CD4-positive, alpha-beta T cell treated with Interleukin-15 for 4 hours (primary cell): ENCODE measurements around the gene ELAC2.

ENCODE experiments used
- DNase-seq: peaks from one replicate; pipeline ENCODE4 v3.0.0-alpha.2; 2020; ENCODE audit warnings: low spot score

The ELAC2 gene

DNA sequence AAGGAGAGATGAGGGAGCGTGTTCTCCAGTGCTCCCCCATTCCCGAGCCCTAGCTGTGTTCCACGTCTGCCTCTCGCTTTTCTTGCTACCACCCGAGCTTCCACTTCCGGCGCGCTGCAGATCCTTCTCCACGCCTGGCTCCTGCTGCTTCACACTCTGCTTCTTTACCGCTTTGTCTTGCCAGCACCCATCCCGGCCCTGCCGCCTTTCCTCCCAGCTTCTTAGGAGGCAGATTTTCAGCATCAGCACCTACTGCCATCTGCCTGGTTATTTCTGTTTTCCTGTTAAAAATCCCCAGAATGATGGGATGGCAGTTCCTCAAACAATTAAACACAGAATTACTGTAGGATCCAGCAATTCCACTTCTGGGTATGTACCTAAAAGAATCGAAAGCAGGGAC lies 64.7 kb downstream of the ELAC2 start:
- DNase-seq = no peak

DNA sequence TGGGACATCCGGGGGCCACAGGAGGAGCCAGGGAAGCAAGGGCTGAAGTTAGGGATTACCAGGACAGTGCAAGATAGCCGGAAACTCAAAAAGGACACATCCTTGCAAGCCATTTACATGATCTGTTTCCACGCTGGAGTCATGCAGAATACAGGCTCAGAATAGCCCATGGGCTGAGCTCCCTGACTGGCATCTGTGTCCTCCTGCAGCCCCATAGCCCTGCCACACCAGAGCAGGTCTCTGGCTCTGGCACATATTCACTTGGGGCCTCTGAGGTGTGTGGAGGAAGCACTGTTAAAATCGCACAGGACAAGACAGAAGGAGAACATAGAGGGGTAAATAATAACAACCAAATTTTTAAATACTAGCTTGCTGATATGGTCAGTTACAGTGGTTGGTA lies 65.8 kb downstream of the ELAC2 start:
- no peak for DNase-seq

DNA sequence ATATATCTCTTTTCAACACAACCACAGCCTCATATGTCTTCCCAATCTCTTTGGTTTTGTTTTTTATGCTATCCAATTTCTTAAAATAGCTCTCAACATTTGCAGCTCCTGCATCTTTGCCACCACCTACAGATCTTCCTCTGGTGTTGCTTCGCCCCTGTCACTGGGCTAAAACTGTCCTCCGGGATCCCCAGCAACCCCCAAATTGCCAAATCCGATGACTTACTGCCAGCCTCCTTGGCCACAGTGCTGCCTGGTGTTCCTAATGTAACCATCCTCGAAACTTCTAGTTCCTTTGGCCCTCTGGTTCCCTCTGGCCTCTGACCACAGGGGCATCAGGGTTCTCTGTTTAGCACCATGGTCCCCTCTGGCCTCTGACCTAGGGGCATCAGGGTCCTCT lies 70.8 kb downstream of the ELAC2 start:
- DNase-seq = no peak
